Measurements from ENCODE around the gene CDX2. TPM values are rescaled to one million over a fixed set of nuclear protein-coding genes. Genes with fewer than 3 reads are reported as not detected.

CDX2 gene
- total RNA-seq, 1 donor from 2014 or later, result not detected

DNA sequence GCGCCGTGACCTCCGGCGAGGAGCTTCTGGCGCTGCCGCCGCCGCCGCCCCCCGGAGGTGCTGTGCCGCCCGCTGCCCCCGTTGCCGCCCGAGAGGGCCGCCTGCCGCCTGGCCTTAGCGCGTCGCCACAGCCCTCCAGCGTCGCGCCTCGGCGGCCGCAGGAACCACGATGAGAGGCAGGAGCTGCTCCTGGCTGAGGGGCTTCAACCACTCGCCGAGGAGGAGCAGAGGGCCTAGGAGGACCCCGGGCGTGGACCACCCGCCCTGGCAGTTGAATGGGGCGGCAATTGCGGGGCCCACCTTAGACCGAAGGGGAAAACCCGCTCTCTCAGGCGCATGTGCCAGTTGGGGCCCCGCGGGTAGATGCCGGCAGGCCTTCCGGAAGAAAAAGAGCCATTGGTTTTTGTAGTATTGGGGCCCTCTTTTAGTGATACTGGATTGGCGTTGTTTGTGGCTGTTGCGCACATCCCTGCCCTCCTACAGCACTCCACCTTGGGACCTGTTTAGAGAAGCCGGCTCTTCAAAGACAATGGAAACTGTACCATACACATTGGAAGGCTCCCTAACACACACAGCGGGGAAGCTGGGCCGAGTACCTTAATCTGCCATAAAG, 44.5 kb downstream of the CDX2 start:
- peaks cover 12% of the 10 kb centered on the region for H3K4me1 Mint-ChIP-seq
- DNase-seq, result no peak

DNA sequence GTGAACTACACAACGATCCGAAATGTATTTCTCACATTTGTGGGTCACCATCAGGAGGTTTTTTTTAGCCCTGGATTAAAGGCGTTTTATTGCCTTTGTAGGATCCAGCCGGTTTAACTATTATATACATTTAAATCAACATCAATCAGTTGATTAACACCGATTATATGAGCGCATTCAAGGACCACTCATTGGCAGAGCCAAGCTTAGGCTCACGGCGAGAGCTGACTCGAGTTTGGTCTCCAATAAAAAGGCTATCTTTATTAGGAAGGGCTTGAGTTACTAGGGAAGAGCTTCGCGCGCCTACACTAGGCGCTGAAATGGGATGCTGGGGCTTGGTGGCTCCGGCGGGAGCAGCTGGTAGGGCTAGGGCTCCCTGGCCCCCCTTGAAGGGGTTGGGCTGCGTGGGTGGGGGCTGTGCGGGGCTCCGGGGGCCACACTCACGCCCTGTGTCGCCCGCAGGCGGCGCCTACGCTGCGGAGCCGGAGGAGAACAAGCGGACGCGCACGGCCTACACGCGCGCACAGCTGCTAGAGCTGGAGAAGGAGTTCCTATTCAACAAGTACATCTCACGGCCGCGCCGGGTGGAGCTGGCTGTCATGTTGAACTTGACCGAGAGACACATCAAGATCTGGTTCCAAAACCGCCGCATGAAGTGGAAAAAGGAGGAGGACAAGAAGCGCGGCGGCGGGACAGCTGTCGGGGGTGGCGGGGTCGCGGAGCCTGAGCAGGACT, 45.2 kb downstream of the CDX2 start:
- peak overlapping the region; percentile 54 for H3K27ac Mint-ChIP-seq
- intact Hi-C loops (cut with micrococcal nuclease), result loop anchor here (2.0 to 10.0 kb wide), 2 partner anchors 99 to 133 kb away; no protein-coding TSS in a partner anchor
- peak; percentile 64 for DNase-seq

More for the DNA sequence above, 44.5 kb downstream of the CDX2 start:
- no peak overlapping the region for H3K4me3 Mint-ChIP-seq
- peaks cover 2% of the 10 kb centered on the region for H3K36me3 Mint-ChIP-seq (ENCODE audit: low read depth)
- peaks cover 82% of the 10 kb centered on the region for H3K27me3 Mint-ChIP-seq
- H3K27ac Mint-ChIP-seq, result no peak overlapping the region
- peaks cover 5% of the 10 kb centered on the region for H3K9me3 Mint-ChIP-seq
- intact Hi-C loops (cut with micrococcal nuclease), result loop anchor here (10.0 kb wide), 1 partner anchor 100 kb away; no protein-coding TSS in a partner anchor

GRCh38 chr13:27922883-27923612, 46.1 kb downstream of the CDX2 start:
- Mint-ChIP-seq H3K27ac (peak overlapping the region; percentile 54), H3K4me1 (peaks cover 14% of the 10 kb centered on the region), H3K4me3 (no peak overlapping the region), H3K9me3 (peaks cover 9% of the 10 kb centered on the region), H3K36me3 (ENCODE audit: low read depth) (peaks cover 2% of the 10 kb centered on the region), H3K27me3 (peaks cover 84% of the 10 kb centered on the region)
- intact Hi-C loops (cut with micrococcal nuclease), result loop anchor here (1.0 to 10.0 kb wide), 3 partner anchors 44 to 132 kb away; no protein-coding TSS in a partner anchor
- DNase-seq, result no peak

More for the DNA sequence above, 45.2 kb downstream of the CDX2 start:
- H3K9me3 Mint-ChIP-seq, result peaks cover 5% of the 10 kb centered on the region
- peaks cover 12% of the 10 kb centered on the region for H3K4me1 Mint-ChIP-seq
- peaks cover 2% of the 10 kb centered on the region for H3K36me3 Mint-ChIP-seq (ENCODE audit: low read depth)
- H3K27me3 Mint-ChIP-seq, result peaks cover 82% of the 10 kb centered on the region
- H3K4me3 Mint-ChIP-seq, result no peak overlapping the region

DNA sequence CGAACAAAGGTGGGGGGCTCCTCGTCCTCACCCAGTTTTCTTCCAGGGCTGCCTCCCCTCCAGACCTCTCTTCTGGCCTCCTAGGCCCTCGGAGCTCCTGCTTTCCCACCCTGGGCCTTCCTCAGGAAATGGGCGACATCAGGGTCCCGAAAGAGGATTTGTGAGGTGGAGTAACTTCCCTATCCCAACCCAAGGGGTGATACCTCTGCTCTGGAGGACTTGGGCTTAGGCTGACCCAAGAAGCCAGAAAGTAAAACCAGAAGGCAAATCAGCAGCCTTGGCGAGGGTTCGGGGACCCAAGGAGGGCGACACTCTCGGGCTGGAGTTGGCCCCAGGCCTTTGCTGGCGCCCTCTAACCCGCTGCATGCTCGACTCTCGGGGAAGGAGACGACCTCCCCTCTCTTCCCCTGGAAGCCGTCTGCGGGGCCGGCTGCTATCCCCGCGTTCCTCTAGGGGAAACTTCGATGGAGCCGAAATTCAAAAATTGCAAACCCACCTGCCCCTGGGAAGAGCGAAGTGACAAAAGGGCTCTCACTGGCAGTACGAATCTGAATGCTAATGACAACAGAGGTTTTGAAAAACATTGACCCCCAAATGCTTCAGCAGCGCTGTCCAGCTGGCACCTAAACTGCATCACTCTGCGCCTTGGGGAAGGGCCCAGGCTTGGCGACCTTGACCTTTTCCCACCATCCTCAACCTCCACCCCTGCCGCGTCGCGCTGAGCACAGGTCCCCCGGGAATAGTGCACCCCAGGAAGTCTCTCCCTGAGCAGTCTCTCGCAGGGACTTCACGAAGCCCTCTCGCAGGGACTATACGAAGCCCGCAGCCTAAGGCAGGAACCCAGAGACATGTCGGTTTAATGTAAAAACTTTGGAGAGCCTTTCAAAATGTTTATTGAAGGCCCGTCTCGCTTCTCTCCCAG, 46.9 kb downstream of the CDX2 start:
- no peak for DNase-seq
- no peak overlapping the region for H3K27ac Mint-ChIP-seq
- H3K27me3 Mint-ChIP-seq, result peaks cover 82% of the 10 kb centered on the region
- H3K9me3 Mint-ChIP-seq, result peaks cover 9% of the 10 kb centered on the region
- H3K4me3 Mint-ChIP-seq, result no peak overlapping the region
- peaks cover 3% of the 10 kb centered on the region for H3K36me3 Mint-ChIP-seq (ENCODE audit: low read depth)
- intact Hi-C loops (cut with micrococcal nuclease), result loop anchor here (1.0 to 10.0 kb wide), 3 partner anchors 45 to 131 kb away; no protein-coding TSS in a partner anchor
- H3K4me1 Mint-ChIP-seq, result peaks cover 15% of the 10 kb centered on the region

DNA sequence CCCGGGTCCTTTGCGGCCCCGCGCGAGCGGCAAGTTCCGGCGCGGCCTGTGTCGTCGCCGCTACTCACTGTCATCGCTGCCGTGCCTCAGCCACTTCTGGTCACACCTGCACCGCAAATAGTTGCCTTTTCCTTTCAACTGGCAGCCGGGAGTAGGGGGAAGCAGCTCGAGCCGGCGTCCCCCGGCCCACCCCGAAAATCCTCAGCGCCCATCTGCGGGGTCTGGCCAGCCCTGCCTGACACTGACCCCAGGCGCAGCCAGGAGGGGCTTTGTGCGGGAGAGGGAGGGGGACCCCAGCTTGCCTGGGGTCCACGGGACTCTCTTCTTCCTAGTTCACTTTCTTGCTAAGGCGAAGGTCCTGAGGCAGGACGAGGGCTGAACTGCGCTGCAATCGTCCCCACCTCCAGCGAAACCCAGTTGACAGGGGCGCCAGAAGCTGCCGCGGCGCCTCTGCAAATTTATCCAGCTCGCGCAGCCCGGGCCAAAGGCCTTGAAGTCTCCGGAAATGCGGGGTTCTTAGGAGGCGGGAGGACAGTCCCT, 47.6 kb downstream of the CDX2 start:
- H3K27me3 Mint-ChIP-seq, result peaks cover 82% of the 10 kb centered on the region
- intact Hi-C loops (cut with micrococcal nuclease), result loop anchor here (10.0 kb wide), 1 partner anchor 97 kb away; no protein-coding TSS in a partner anchor
- peak overlapping the region; percentile 67 for H3K4me3 Mint-ChIP-seq
- H3K27ac Mint-ChIP-seq, result no peak overlapping the region
- H3K9me3 Mint-ChIP-seq, result peaks cover 9% of the 10 kb centered on the region
- peaks cover 12% of the 10 kb centered on the region for H3K4me1 Mint-ChIP-seq
- DNase-seq, result no peak
- H3K36me3 Mint-ChIP-seq (ENCODE audit: low read depth), result peaks cover 3% of the 10 kb centered on the region

DNA sequence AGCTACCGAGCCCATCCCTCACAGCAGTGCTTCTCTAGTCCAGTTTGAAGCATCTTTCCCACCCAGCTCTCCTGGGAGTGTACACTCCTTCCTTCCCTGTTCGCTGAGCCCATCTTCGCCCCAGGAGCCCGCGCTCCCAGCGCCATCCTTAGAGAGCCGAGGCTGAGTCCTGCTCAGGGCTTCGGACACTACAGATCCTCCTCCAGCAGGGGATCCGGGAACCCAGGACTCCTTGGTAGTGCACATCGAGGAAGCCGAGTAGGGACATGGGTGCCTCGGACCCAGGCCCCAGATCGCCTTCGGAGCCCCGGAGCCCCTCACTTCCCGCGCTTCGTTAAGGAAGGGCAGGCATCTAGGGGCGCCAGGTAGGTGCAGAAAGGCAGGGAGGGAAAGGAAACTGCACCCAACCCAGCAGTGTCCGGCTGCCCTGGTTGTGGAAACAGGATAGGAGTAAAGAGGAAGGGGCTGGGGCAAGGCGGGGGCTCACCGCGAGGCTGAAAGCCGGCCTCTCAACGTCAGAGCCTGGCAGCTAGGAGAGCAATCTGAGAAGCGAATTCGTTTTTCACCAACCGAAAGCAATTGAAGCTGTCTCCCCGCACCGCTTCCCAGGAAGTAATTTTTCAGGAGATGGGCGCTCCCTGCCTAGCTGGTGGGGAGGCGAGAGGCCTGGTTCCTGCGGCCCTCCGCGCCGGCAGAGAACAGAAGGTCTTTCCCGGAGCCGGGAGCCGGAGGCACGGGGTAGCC, 48.3 kb downstream of the CDX2 start:
- Mint-ChIP-seq H3K4me3 (peak overlapping the region; percentile 67), H3K27ac (peak overlapping the region; percentile 72), H3K36me3 (ENCODE audit: low read depth) (peaks cover 3% of the 10 kb centered on the region), H3K27me3 (peaks cover 77% of the 10 kb centered on the region), H3K4me1 (peaks cover 12% of the 10 kb centered on the region), H3K9me3 (peaks cover 9% of the 10 kb centered on the region)
- intact Hi-C loops (cut with micrococcal nuclease), result loop anchor here (10.0 kb wide), 1 partner anchor 96 kb away; no protein-coding TSS in a partner anchor
- peak; percentile 69 for DNase-seq

DNA sequence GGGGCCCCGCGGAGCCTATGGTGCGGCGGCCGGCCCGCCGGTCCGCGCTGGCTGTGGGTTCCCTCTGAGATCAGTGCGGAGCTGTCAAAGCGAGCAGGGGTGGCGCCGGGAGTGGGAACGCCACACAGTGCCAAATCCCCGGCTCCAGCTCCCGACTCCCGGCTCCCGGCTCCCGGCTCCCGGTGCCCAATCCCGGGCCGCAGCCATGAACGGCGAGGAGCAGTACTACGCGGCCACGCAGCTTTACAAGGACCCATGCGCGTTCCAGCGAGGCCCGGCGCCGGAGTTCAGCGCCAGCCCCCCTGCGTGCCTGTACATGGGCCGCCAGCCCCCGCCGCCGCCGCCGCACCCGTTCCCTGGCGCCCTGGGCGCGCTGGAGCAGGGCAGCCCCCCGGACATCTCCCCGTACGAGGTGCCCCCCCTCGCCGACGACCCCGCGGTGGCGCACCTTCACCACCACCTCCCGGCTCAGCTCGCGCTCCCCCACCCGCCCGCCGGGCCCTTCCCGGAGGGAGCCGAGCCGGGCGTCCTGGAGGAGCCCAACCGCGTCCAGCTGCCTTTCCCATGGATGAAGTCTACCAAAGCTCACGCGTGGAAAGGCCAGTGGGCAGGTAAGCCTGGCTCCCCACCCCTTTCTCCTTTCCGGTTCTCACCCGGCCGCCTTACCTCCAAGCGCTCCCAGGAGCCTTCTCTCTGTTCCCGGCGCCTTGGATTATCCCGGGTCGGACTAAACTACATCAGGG, 49.0 kb downstream of the CDX2 start, which contains the start of gene PDX1:
TSS of gene PDX1 (plus strand) at position 67 of the 743 bp plus-strand sequence. CDS start at position 206, 139 bp downstream.
- peaks cover 77% of the 10 kb centered on the region for H3K27me3 Mint-ChIP-seq
- peaks cover 12% of the 10 kb centered on the region for H3K4me1 Mint-ChIP-seq
- H3K27ac Mint-ChIP-seq, result peak within 1 kb of the TSS; percentile 72
- H3K4me3 Mint-ChIP-seq, result peak within 1 kb of the TSS; percentile 67
- H3K9me3 Mint-ChIP-seq, result peaks cover 9% of the 10 kb centered on the region
- intact Hi-C loops (cut with micrococcal nuclease), result loop anchor here (10.0 kb wide), 1 partner anchor 95 kb away; no protein-coding TSS in a partner anchor
- peaks cover 3% of the 10 kb centered on the region for H3K36me3 Mint-ChIP-seq (ENCODE audit: low read depth)
- no peak for DNase-seq

DNA sequence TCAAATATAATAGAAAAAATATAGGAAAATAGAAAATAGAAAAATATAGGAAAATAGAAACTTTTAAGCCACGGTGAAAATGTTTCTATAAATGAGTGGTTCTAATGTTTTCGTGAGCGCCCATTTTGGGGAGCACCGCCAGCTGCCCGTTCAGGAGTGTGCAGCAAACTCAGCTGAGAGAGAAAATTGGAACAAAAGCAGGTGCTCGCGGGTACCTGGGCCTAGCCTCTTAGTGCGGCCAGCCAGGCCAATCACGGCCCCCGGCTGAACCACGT, 49.5 kb downstream of the CDX2 start:
- no peak for DNase-seq
- H3K36me3 Mint-ChIP-seq (ENCODE audit: low read depth), result peaks cover 3% of the 10 kb centered on the region
- H3K4me3 Mint-ChIP-seq, result no peak overlapping the region
- intact Hi-C loops (cut with micrococcal nuclease), result no loop called here
- H3K27me3 Mint-ChIP-seq, result peaks cover 75% of the 10 kb centered on the region
- no peak overlapping the region for H3K27ac Mint-ChIP-seq
- H3K4me1 Mint-ChIP-seq, result peaks cover 12% of the 10 kb centered on the region
- peaks cover 9% of the 10 kb centered on the region for H3K9me3 Mint-ChIP-seq

DNA sequence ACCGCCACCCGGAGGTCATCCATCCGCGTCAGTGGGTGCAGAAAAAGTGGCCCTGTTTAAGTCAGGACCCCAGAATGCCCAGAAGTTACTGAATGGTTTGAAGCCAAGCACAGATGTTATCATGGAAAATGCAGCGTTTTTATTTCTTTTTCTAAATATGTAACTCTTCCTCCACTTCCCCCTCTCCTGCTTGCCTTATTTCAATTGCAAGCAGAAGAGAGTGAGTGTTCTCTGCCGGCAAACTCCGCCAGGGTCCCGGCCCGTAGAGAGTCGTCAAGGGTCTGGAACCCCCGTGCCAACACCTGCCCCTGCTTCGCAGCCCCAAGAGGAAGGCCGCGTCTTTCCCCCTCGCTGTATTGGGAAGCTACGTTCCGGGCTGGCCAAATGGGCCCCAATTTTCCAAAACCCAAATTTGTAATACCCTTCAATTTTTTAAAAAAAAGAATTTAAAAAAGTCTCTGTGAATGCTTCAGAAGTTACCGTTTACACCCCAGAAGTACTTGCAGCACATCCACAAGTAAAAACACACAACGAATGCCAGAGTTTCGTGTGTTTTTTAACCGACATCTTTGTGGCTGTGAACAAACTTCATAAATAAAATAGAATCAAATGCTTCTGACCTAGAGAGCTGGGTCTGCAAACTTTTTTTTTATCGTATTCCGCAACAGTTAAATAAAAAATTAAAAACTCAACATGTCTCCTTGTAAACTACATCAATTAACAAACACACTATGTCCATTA, 50.0 kb downstream of the CDX2 start:
- peaks cover 9% of the 10 kb centered on the region for H3K9me3 Mint-ChIP-seq
- H3K27me3 Mint-ChIP-seq, result peaks cover 74% of the 10 kb centered on the region
- peaks cover 3% of the 10 kb centered on the region for H3K36me3 Mint-ChIP-seq (ENCODE audit: low read depth)
- H3K4me3 Mint-ChIP-seq, result no peak overlapping the region
- no peak overlapping the region for H3K27ac Mint-ChIP-seq
- DNase-seq, result no peak
- H3K4me1 Mint-ChIP-seq, result peaks cover 12% of the 10 kb centered on the region
- intact Hi-C loops (cut with micrococcal nuclease), result no loop called here

DNA sequence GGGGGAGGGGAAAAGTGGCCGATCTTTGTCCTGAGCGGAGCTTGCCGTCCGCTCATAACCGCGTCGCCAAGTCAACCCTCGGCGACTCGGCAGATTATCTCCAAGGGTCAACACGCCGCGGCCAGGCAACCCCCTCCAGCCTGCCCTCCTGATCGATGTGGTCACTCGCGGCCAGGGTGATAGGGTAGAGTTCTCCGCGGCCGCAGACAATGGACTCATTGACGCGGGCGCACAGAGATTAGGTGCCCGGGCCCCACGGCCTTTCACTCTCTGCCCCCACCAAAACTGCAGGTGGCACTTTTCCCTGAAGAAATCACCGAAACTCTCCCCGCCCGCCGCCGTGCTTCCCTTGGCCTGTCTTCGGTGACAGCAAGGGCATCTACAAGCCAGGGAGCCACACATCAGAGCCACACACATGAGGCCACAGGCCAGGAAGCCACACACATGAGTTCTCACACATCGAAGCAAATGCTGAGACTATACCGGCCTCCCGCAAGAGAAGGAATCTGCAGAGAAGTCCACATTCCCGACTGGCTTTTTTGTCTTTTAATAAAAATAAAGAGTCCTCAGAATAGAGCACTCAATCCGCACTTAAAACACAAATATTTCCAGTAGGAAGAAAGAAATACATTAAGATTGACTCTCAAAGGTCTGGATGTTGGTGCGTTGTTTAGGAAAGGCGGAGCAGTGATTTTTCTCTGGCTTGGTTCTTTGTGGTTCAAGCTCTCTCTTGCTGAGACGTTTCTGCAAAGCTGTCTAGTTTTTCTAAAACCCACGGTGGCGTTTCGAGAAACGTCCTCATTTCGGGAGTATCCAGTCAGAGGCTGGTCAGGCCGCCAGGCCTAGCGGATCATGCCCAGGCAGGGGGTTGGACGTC, 50.8 kb downstream of the CDX2 start:
- intact Hi-C loops (cut with micrococcal nuclease), result no loop called here
- Mint-ChIP-seq H3K4me3 (no peak overlapping the region), H3K27me3 (peaks cover 72% of the 10 kb centered on the region), H3K4me1 (peaks cover 12% of the 10 kb centered on the region), H3K9me3 (peaks cover 3% of the 10 kb centered on the region), H3K36me3 (ENCODE audit: low read depth) (peaks cover 3% of the 10 kb centered on the region), H3K27ac (peak overlapping the region; percentile 79)
- no peak for DNase-seq

All from activated CD4-positive, alpha-beta T cell treated with anti-CD3 and anti-CD28 coated beads, Interleukin-2, amount 10 ng/mL, durations not matched to agents 24 days and 14 days (primary cell).